Ascending aorta (tissue), 2 donors: ENCODE measurements around the gene ZNF423. TPM values are rescaled to one million over a fixed set of nuclear protein-coding genes. Genes with fewer than 3 reads are reported as not detected.

ENCODE experiments used
- DNase-seq, 2 donors: peaks; one replicate each; pipeline ENCODE4 v3.0.0-alpha.2; 2019; ENCODE audit warnings: low spot score in 2 of 2
- H3K27ac ChIP-seq, 2 donors: fragments of 200-600 bp; sonication (generic); one replicate each; pipeline ENCODE4 v1.5.1; 2016 to 2017; ENCODE audit warnings: mild to moderate bottlenecking in 1 of 2
- H3K27me3 ChIP-seq: fragments of 200-600 bp; sonication (generic); one replicate; pipeline ENCODE4 v1.5.1; 2017
- H3K36me3 ChIP-seq, 2 donors: fragments of 200-600 bp; sonication (generic); one replicate each; pipeline ENCODE4 v1.5.1; 2016
- H3K4me1 ChIP-seq, 2 donors: fragments of 200-600 bp; sonication (generic); one replicate each; pipeline ENCODE4 v1.5.1; 2016 to 2017; ENCODE audit warnings: mild to moderate bottlenecking in 1 of 2
- H3K4me3 ChIP-seq, 2 donors: fragments of 200-600 bp; sonication (generic); one replicate each; pipeline ENCODE4 v1.5.1; 2016 to 2017; ENCODE audit warnings: mild to moderate bottlenecking in 1 of 2
- H3K9me3 ChIP-seq, 2 donors: fragments of 200-600 bp; sonication (generic); one replicate each; pipeline ENCODE4 v1.5.1; 2016
- CTCF ChIP-seq, 3 experiments: fragments of 200-600 bp in 2 of 3; fragments of 450-650 bp in 1 of 3; sonication (generic) in 2 of 3; IDR thresholded peaks; one replicate each; pipeline ENCODE4 v1.5.1; 2016 to 2019; ENCODE audit warnings: antibody characterized with exemption in 3 of 3, mild to moderate bottlenecking in 1 of 3, moderate library complexity in 1 of 3
- intact Hi-C: fragments of 100-400 bp; cut with DNase I; formaldehyde crosslinking; loops from one replicate; pipeline ENCODE4 v1.15.1; 2023
- total RNA-seq: library from RNA; depleted of rRNA; stranded (reverse); fragments of >200 nt; gene quantifications from one replicate; pipeline ENCODE4 v1.1.0, GENCODE V29; 2016

Gene ZNF423
- total RNA-seq, 1 donor from 2014 or later: 42.9 TPM

DNA sequence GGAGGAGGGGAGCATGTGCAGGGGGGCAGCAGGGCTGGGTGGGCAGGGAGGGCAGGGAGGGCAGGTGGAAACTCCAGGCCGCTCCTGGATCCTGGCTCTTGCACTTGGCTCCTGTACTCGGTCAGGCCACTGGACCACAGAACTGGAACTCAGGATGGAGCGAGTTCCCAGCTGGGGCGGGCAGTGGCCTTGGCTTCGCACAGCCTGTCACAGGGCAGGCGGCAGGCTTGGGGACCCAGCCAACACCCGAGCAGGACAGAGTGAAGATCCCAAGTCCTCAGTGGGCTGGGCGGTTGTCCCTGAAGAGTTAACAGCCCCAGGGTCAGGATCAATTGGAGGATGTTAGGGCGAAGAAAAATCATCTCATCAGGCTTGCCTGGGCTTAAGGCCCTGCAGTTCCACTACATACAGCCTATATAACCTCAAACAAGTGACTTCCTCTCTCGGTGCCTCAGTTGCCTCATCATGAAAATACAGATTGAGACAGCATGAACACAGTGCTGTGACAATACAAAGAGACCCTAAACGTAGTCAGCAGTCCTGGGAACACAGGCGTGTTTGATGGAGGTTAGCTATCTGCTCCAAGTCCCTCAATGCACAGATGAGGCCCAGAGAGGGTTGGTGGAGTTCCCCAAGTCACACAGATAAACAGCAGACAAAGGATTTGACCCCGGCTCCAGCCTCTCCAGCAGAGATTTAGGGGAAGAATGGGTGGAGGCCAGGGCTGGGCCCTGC lies 21.9 kb downstream of the ZNF423 start:
- Histone ChIP-seq H3K4me3 (peak overlapping the region in 1 of 2 donors; percentile 23), H3K27me3 (no peaks in the 10 kb centered on the region), H3K9me3 (no peaks in the 10 kb centered on the region), H3K4me1 (peaks cover 49 to 74% of the 10 kb centered on the region in 2 donors), H3K27ac (peak overlapping the region; percentile 86 to 90), H3K36me3 (no peaks in the 10 kb centered on the region)
- intact Hi-C loops: loop anchor here (5.0 to 10.0 kb wide), 3 partner anchors 132 to 911 kb away; partner anchors contain the start of gene CYLD
- no peak for TF ChIP-seq CTCF (IDR thresholded peaks at IDR 0.05)
- DNase-seq: peak in 1 of 2 donors; percentile 78

- Histone ChIP-seq H3K36me3 (no peaks in the 10 kb centered on the region), H3K4me3 (no peak overlapping the region), H3K27me3 (no peaks in the 10 kb centered on the region), H3K9me3 (no peaks in the 10 kb centered on the region), H3K4me1 (peaks cover 51 to 76% of the 10 kb centered on the region in 2 donors), H3K27ac (peak overlapping the region; percentile 86 to 90)
- no peak for TF ChIP-seq CTCF (IDR thresholded peaks at IDR 0.05)
- DNase-seq: peak in 1 of 2 donors; percentile 82
- intact Hi-C loops: loop anchor here (5.0 to 10.0 kb wide), 3 partner anchors 131 to 912 kb away; partner anchors contain the start of gene CYLD
Measured at GRCh38 chr16:49833085-49833484, 22.8 kb downstream of the ZNF423 start.

GRCh38 chr16:49832177-49832576 lies 23.7 kb downstream of the ZNF423 start:
- H3K4me3 ChIP-seq: no peak overlapping the region
- H3K27ac ChIP-seq: peak overlapping the region; percentile 86 to 90
- no peaks in the 10 kb centered on the region for H3K36me3 ChIP-seq
- H3K27me3 ChIP-seq: no peaks in the 10 kb centered on the region
- peaks cover 51 to 74% of the 10 kb centered on the region in 2 donors for H3K4me1 ChIP-seq
- no peak for TF ChIP-seq CTCF (IDR thresholded peaks at IDR 0.05)
- intact Hi-C loops: loop anchor here (5.0 to 10.0 kb wide), 3 partner anchors 130 to 913 kb away; partner anchors contain the start of gene CYLD
- no peaks in the 10 kb centered on the region for H3K9me3 ChIP-seq
- peak in 1 of 2 donors; percentile 85 for DNase-seq

- H3K27ac ChIP-seq: peak overlapping the region; percentile 86 to 90
- peaks cover 42 to 67% of the 10 kb centered on the region in 2 donors for H3K4me1 ChIP-seq
- DNase-seq: no peak
- intact Hi-C loops: loop anchor here (5.0 to 10.0 kb wide), 3 partner anchors 129 to 914 kb away; partner anchors contain the start of gene CYLD
- no peaks in the 10 kb centered on the region for H3K9me3 ChIP-seq
- no peaks in the 10 kb centered on the region for H3K36me3 ChIP-seq
- no peak overlapping the region for H3K4me3 ChIP-seq
- no peaks in the 10 kb centered on the region for H3K27me3 ChIP-seq
- TF ChIP-seq CTCF (IDR thresholded peaks at IDR 0.05): no peak
Measured at GRCh38 chr16:49830873-49831272, 25.0 kb downstream of the ZNF423 start.

GRCh38 chr16:49828533-49829267 lies 27.2 kb downstream of the ZNF423 start:
- Histone ChIP-seq H3K4me1 (peaks cover 21 to 46% of the 10 kb centered on the region in 2 donors), H3K4me3 (no peak overlapping the region), H3K36me3 (no peaks in the 10 kb centered on the region), H3K27ac (peak overlapping the region; percentile 80 to 83), H3K27me3 (no peaks in the 10 kb centered on the region), H3K9me3 (no peaks in the 10 kb centered on the region)
- no peak for DNase-seq
- TF ChIP-seq CTCF (IDR thresholded peaks at IDR 0.05): no peak
- intact Hi-C loops: loop anchor here (1.0 to 2.0 kb wide), 2 partner anchors 29 to 324 kb away; partner anchors contain the start of gene TENT4B
